CD4-positive, alpha-beta T cell (primary cell): ENCODE results near the gene CHD5. TPM values are rescaled to one million over a fixed set of nuclear protein-coding genes. Genes with fewer than 3 reads are reported as not detected.

ENCODE experiments used
- ATAC-seq: fragments of 200-7000 bp; cut with Tn5 transposase; one replicate; pipeline ENCODE4 v1.10.0; 2022; ENCODE audit warnings: mild to moderate bottlenecking; ENCODE audit not compliant: poor library complexity
- CTCF ChIA-PET: fragments of 350-600 bp; sonication (Branson Sonifier 250); formaldehyde crosslinking; loops from one replicate; lab custom pipeline; 2021; ENCODE audit warnings: antibody characterized with exemption, inconsistent platforms; lab: Charles Lee
- POLR2A ChIA-PET: fragments of 350-600 bp; sonication (Branson Sonifier 250); formaldehyde crosslinking; loops from one replicate; lab custom pipeline; 2021; ENCODE audit warnings: antibody characterized with exemption, inconsistent platforms; lab: Charles Lee
- DNase-seq, 14 experiments: peaks; one replicate each; pipeline ENCODE4 v3.0.0-alpha.2; 2013 to 2020; ENCODE audit warnings: mixed read lengths in 2 of 14
- H3K27ac ChIP-seq, 2 donors: one replicate each; pipeline versions ENCODE4 v1.5.1 to v1.7.0; 2013; ENCODE audit warnings: low read length in 2 of 2, low read depth in 1 of 2, mild to moderate bottlenecking in 1 of 2
- H3K27me3 ChIP-seq, 2 experiments: 1 replicate in 1 of 2; 2 replicates in 1 of 2; pipeline versions ENCODE4 v1.6.1 to v1.7.0; 2013; ENCODE audit warnings: low read length in 2 of 2, control low read depth in 1 of 2, mild to moderate bottlenecking in 1 of 2, moderate library complexity in 1 of 2; ENCODE audit not compliant: insufficient read depth in 2 of 2, control insufficient read depth in 1 of 2
- H3K36me3 ChIP-seq: one replicate; pipeline ENCODE4 v1.6.1; 2013; ENCODE audit warnings: low read length, control low read depth; ENCODE audit not compliant: insufficient read depth
- H3K4me1 ChIP-seq: one replicate; pipeline ENCODE4 v1.6.1; 2013; ENCODE audit warnings: low read length, control low read depth; ENCODE audit not compliant: insufficient read depth
- H3K4me3 ChIP-seq: one replicate; pipeline ENCODE4 v1.5.1; 2013; ENCODE audit warnings: mild to moderate bottlenecking, low read length, moderate library complexity
- H3K9me3 ChIP-seq, 2 experiments: 1 replicate in 1 of 2; 2 replicates in 1 of 2; pipeline versions ENCODE4 v1.6.1 to v1.7.0; 2013; ENCODE audit warnings: low read length in 2 of 2, mild to moderate bottlenecking in 2 of 2, control low read depth in 1 of 2, moderate library complexity in 1 of 2; ENCODE audit not compliant: control insufficient read depth in 1 of 2, insufficient read depth in 1 of 2
- H3K27ac Mint-ChIP-seq: one replicate; pipeline ENCODE4 v1.8.0; 2020; ENCODE audit warnings: mixed read lengths
- H3K27me3 Mint-ChIP-seq: one replicate; pipeline ENCODE4 v1.8.0; 2021; ENCODE audit warnings: mixed read lengths
- H3K36me3 Mint-ChIP-seq: one replicate; pipeline ENCODE4 v1.8.0; 2021; ENCODE audit warnings: low read depth, mixed read lengths
- H3K4me1 Mint-ChIP-seq: one replicate; pipeline ENCODE4 v1.8.0; 2021; ENCODE audit warnings: low read depth, mixed read lengths
- H3K4me3 Mint-ChIP-seq: one replicate; pipeline ENCODE4 v1.8.0; 2020; ENCODE audit warnings: mild to moderate bottlenecking, mixed read lengths
- H3K9me3 Mint-ChIP-seq: one replicate; pipeline ENCODE4 v1.8.0; 2020; ENCODE audit warnings: mixed read lengths
- CTCF ChIP-seq: fragments of 200-600 bp; IDR thresholded peaks from one replicate; pipeline ENCODE4 v1.8.0; 2022; ENCODE audit warnings: antibody characterized with exemption, mild to moderate bottlenecking
- intact Hi-C, 2 experiments: fragments of 100-400 bp; cut with DNase I in 1 of 2; cut with micrococcal nuclease in 1 of 2; formaldehyde crosslinking; loops; one replicate each; pipeline versions ENCODE4 v1.15.1 to v1.9.0; 2023 to 2025; cut with DNase I, micrococcal nuclease
- total RNA-seq, 174 experiments: library from RNA in 2 of 174; stranded (reverse) in 2 of 174; gene quantifications; one replicate each; pipeline ENCODE4 v1.2.3 and lab custom pipeline; 2021 to 2026

CHD5 gene
- total RNA-seq, 2 experiments from 2014 or later = 0.25 to 0.34 TPM

DNA sequence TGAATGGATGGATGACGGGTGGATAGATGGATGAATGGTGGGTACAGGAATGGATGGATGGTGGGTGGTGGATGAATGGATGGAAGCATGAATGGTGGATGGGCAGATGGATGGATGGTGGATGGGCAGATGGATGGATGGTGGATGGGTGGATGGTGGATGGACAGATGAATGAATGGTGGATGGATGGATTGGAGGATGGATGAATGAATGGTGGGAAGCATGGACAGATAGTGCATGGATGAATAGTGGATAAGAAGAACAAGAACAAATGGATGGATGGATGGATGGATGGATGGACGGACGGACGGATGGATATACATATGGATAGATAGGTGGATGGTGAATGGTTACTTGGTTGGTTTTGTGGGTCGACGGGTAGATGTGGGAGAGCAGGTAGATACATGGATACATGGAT lies 4.7 kb downstream of the CHD5 start:
- no peaks in the 10 kb centered on the region for H3K9me3 Mint-ChIP-seq
- Histone ChIP-seq H3K9me3 (peaks cover 0 to 5% of the 10 kb centered on the region in 2 experiments), H3K36me3 (no peaks in the 10 kb centered on the region), H3K27me3 (peaks cover 42 to 47% of the 10 kb centered on the region in 2 experiments), H3K4me1 (peaks cover 10% of the 10 kb centered on the region), H3K27ac (no peak overlapping the region), H3K4me3 (no peak overlapping the region)
- no peak overlapping the region for H3K27ac Mint-ChIP-seq
- ATAC-seq (no peak), DNase-seq (no peak)
- ChIA-PET POLR2A (no interaction called here), CTCF (no interaction called here)
- H3K27me3 Mint-ChIP-seq = peaks cover 43% of the 10 kb centered on the region
- peaks cover 9% of the 10 kb centered on the region for H3K4me1 Mint-ChIP-seq
- intact Hi-C loops = no loop called here
- no peak overlapping the region for H3K4me3 Mint-ChIP-seq
- H3K36me3 Mint-ChIP-seq = no peaks in the 10 kb centered on the region
- TF ChIP-seq CTCF = no peak

DNA sequence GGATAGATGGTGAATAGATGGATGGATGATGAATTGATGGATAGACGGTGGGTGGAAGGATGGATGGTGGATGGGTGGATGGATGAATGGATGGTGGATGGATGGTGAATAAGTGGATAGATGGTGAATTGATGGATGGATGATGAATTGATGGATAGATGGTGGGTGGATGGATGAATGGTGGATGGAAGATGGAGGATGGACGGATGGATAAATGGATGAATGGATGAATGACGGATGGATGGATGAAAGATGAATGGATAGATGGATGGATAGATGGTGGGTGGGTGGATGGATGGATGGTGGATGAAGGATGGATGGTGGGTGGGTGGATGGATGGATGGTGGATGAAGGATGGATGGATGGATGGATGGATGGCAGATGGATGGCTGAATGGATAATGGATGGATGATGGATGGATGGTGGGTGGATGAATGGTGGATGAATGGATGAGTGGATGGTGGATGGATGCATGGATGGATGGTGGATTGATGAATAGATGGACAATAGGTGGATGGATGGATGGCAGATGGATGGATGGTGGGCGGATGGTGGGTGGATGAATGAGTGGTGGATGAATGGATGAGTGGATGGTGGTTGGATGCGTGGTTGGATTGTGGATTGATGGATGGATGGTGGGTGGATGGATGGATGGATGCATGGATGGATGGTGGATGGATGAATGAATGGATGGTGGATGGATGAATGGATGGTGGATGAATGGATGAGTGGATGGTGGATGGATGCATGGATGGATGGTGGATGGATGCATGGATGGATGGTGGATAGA lies 5.3 kb downstream of the CHD5 start:
- Mint-ChIP-seq H3K4me1 (peaks cover 9% of the 10 kb centered on the region), H3K4me3 (no peak overlapping the region), H3K27me3 (peaks cover 43% of the 10 kb centered on the region), H3K36me3 (no peaks in the 10 kb centered on the region), H3K9me3 (no peaks in the 10 kb centered on the region), H3K27ac (no peak overlapping the region)
- Histone ChIP-seq H3K9me3 (peaks cover 0 to 5% of the 10 kb centered on the region in 2 experiments), H3K27ac (no peak overlapping the region), H3K27me3 (peaks cover 42 to 47% of the 10 kb centered on the region in 2 experiments), H3K4me3 (no peak overlapping the region), H3K4me1 (peaks cover 10% of the 10 kb centered on the region), H3K36me3 (no peaks in the 10 kb centered on the region)
- intact Hi-C loops = no loop called here
- ChIA-PET CTCF (no interaction called here), POLR2A (no interaction called here)
- no peak for DNase-seq
- TF ChIP-seq CTCF = no peak
- no peak for ATAC-seq

DNA sequence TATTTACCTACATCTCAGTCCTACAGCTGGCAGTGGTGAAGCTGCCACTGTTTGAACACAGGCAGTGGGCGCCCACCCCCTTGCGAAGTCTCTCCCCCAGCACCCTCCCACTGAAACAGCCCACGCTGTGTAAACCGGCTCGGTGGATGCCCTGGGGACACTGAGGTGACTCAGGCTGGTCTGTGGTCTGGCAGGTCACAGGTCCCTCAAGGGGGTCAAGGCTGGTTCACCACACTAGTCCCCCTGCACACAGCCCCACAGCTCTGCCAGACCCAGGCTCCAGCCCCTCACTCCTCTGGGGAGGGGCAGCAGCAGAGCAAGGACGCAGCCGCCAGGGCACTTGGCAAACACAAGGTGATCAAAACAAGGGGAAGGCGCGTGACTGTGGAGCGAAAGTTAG lies 7.6 kb downstream of the CHD5 start:
- Histone ChIP-seq H3K9me3 (no peaks in the 10 kb centered on the region), H3K4me1 (no peaks in the 10 kb centered on the region), H3K36me3 (no peaks in the 10 kb centered on the region), H3K4me3 (no peak overlapping the region), H3K27ac (no peak overlapping the region), H3K27me3 (peaks cover 26 to 31% of the 10 kb centered on the region in 2 experiments)
- Mint-ChIP-seq H3K4me3 (no peak overlapping the region), H3K4me1 (peaks cover 3% of the 10 kb centered on the region), H3K36me3 (no peaks in the 10 kb centered on the region), H3K27ac (no peak overlapping the region), H3K9me3 (no peaks in the 10 kb centered on the region), H3K27me3 (peaks cover 28% of the 10 kb centered on the region)
- ATAC-seq (no peak), DNase-seq (no peak)
- ChIA-PET POLR2A (no interaction called here), CTCF (no interaction called here)
- TF ChIP-seq CTCF = no peak
- intact Hi-C loops = no loop called here
